Activated CD4-positive, alpha-beta T cell treated with anti-CD3 and anti-CD28 coated beads, Interleukin-2, amount 50 U/mL, for 4 hours (primary cell): ENCODE measurements around the gene SDF2.
"Not testable (repeated sequence)": the region's sequence is repeated elsewhere in the genome, so short reads cannot be mapped to it uniquely, and the experiment has no call there.

Source experiments
- DNase-seq, 2 experiments: peaks; one replicate each; pipeline ENCODE4 v3.0.0-alpha.2; 2020

The SDF2 gene

GRCh38 chr17:28682655-28683054, 20.9 kb upstream of the SDF2 start:
- no peak for DNase-seq

- no peak for DNase-seq
Observed at GRCh38 chr17:28675980-28676379, 14.3 kb upstream of the SDF2 start.

GRCh38 chr17:28675490-28675889, 13.8 kb upstream of the SDF2 start:
- DNase-seq = no peak

- no peak for DNase-seq
Observed at GRCh38 chr17:28669918-28670317, 8.2 kb upstream of the SDF2 start.

GRCh38 chr17:28667870-28668269, 6.2 kb upstream of the SDF2 start:
- no peak for DNase-seq

- DNase-seq = no peak
Observed at GRCh38 chr17:28665994-28666393, 4.3 kb upstream of the SDF2 start.

GRCh38 chr17:28663723-28664122, 2.0 kb upstream of the SDF2 start:
- no peak for DNase-seq

GRCh38 chr17:28662527-28662829, 772 bp upstream of the SDF2 start:
- no peak for DNase-seq

- not testable (repeated sequence) for DNase-seq
Observed at GRCh38 chr17:28659497-28659881, 2.2 kb downstream of the SDF2 start.

- DNase-seq = not testable (repeated sequence)
Observed at GRCh38 chr17:28658766-28659496, 2.8 kb downstream of the SDF2 start.

GRCh38 chr17:28658342-28658741, 3.4 kb downstream of the SDF2 start:
- DNase-seq = not testable (repeated sequence)

- DNase-seq = no peak
Observed at GRCh38 chr17:28657756-28658155, 4.0 kb downstream of the SDF2 start.

GRCh38 chr17:28655160-28655559, 6.5 kb downstream of the SDF2 start:
- DNase-seq = no peak

- DNase-seq = no peak
Observed at GRCh38 chr17:28648698-28649097, 13.0 kb downstream of the SDF2 start.

- no peak for DNase-seq
Observed at GRCh38 chr17:28646039-28646754, 15.5 kb downstream of the SDF2 start.

GRCh38 chr17:28645576-28645939, 16.1 kb downstream of the SDF2 start:
- no peak for DNase-seq

GRCh38 chr17:28644787-28645575, 16.7 kb downstream of the SDF2 start, which contains the start of gene BLTP2:
Gene BLTP2, minus strand, starts transcription at chr17:28645158. Its CDS starts 102 bp downstream, at chr17:28645056.
- DNase-seq = peak; percentile 95

- DNase-seq = no peak
Observed at GRCh38 chr17:28643983-28644786, 17.5 kb downstream of the SDF2 start.

- no peak for DNase-seq
Observed at GRCh38 chr17:28641579-28641978, 20.1 kb downstream of the SDF2 start.

- DNase-seq = no peak
Observed at GRCh38 chr17:28635506-28635905, 26.2 kb downstream of the SDF2 start.

GRCh38 chr17:28634206-28634865, 27.4 kb downstream of the SDF2 start:
- DNase-seq = no peak

GRCh38 chr17:28626818-28627217, 34.9 kb downstream of the SDF2 start:
- DNase-seq = no peak
